ENCODE measurements around the gene DRICH1.
"Not testable (repeated sequence)": the region's sequence is repeated elsewhere in the genome, so short reads cannot be mapped to it uniquely, and the experiment has no call there.

Gene DRICH1

DNA sequence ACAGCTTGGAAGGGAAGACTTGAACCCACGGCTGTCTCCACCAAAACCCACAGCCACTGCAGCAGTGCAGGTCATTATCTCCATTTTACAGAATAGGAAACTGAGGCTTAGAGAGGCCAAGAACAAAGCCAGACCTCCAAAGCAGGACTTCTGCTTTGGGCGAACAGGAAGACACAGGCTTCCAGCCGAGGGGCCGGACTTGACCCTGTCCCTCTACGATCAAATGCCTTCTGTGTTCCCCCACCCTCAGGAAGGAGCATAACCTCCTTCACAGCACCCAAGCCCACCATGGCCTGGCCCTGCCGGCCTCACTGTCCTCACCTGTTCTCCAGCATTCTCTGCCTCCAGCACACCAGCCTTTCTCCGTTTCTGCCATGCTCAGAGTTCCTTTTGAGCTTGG is 67.8 kb downstream of the DRICH1 start:
- DNase-seq (ENCODE audit: low read depth, low spot score), result no peak
- in situ Hi-C loops (cut with HindIII; ENCODE audit: low sequenced_read_pairs), result no loop called here
- H3K4me3 ChIP-seq (ENCODE audit: low read depth, low read length), result no peak overlapping the region
- TF ChIP-seq, protein P1, sequence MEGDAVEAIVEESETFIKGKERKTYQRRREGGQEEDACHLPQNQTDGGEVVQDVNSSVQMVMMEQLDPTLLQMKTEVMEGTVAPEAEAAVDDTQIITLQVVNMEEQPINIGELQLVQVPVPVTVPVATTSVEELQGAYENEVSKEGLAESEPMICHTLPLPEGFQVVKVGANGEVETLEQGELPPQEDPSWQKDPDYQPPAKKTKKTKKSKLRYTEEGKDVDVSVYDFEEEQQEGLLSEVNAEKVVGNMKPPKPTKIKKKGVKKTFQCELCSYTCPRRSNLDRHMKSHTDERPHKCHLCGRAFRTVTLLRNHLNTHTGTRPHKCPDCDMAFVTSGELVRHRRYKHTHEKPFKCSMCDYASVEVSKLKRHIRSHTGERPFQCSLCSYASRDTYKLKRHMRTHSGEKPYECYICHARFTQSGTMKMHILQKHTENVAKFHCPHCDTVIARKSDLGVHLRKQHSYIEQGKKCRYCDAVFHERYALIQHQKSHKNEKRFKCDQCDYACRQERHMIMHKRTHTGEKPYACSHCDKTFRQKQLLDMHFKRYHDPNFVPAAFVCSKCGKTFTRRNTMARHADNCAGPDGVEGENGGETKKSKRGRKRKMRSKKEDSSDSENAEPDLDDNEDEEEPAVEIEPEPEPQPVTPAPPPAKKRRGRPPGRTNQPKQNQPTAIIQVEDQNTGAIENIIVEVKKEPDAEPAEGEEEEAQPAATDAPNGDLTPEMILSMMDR (IDR thresholded peaks at IDR 0.05; ENCODE audit: low read depth, low read length), result no peak

DNA sequence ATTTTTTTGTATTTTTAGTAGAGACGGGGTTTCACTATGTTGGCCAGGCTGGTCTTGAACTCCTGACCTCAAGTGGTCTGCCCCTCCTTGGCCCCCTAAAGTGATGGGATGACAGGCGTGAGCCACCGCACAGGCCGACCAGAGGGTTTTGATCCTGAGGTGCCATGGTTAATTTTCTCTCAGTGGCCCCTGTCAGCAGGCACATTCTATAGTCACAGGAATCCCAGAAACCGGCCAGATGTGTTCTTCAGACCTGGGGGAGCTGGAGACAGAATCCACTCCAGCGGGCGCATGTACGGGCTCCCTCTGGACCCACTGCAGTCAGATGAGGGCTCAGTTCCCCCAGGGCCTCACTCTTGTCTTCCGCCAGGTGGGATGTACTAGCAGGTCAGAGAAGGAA is 69.0 kb downstream of the DRICH1 start:
- in situ Hi-C loops (cut with HindIII; ENCODE audit: low sequenced_read_pairs), result no loop called here
- no peak overlapping the region for H3K4me3 ChIP-seq (ENCODE audit: low read depth, low read length)
- no peak for DNase-seq (ENCODE audit: low read depth, low spot score)
- TF ChIP-seq, protein P1 (IDR thresholded peaks at IDR 0.05; ENCODE audit: low read depth, low read length), result no peak

DNA sequence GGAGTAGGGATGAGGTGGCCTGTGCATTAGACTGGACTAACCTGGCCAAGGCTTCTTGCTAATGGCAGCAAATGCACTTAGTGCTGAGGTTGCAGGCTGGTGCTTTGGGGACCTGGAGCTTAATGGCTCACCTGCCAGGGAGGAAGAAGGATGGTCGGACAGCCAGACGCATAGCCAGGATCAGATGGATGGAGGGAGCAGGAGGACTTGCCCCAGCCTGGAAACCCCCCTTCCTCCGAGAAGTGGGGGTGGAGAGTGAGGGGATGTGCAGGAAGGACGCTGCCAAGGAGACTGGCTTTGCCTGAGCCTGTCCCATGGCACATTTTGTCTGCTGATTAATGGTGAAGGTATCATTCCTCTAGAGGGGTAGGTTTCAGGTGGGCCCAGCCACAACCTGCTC is 69.9 kb downstream of the DRICH1 start:
- in situ Hi-C loops (cut with HindIII; ENCODE audit: low sequenced_read_pairs), result no loop called here
- TF ChIP-seq, protein P1 (IDR thresholded peaks at IDR 0.05; ENCODE audit: low read depth, low read length), result no peak
- DNase-seq (ENCODE audit: low read depth, low spot score), result no peak
- no peak overlapping the region for H3K4me3 ChIP-seq (ENCODE audit: low read depth, low read length)

DNA sequence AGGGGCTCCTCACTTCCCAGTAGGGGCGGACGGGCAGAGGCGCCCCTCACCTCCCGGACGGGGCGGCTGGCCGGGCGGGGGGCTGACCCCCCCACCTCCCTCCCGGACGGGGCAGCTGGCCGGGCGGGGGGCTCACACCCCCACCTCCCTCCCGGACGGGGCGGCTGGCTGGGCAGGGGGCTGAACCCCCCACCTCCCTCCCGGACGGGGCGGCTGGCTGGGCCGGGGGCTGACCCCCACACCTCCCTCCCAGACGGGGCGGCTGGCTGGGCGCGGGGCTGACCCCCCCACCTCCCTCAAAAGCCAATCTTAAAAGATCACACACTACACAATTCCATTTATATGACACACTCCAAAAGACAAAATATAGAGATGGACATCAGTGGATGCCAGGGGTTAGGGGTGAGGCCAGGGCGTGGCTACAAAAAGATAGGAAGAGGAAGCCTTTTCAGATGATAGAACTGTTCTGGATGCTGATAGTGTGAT is 71.1 kb downstream of the DRICH1 start:
- DNase-seq (ENCODE audit: low read depth, low spot score); in situ Hi-C loops (cut with HindIII; ENCODE audit: low sequenced_read_pairs); H3K4me3 ChIP-seq (ENCODE audit: low read depth, low read length): not testable (repeated sequence)

DNA sequence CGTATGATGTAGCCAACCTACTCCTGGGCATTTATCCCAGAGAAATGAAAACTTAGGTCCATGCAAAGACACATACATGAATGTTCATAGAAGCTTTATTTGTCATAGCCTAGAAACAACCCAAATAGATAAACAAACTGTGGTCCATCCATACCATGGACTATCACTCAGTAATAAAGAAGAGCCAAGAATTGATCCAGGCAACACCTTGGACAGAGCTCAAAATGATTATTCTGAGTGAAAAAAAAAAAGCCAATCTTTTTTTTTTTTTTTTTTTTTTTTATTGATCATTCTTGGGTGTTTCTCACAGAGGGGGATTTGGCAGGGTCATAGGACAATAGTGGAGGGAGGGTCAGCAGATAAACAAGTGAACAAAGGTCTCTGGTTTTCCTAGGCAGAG is 71.9 kb downstream of the DRICH1 start:
- DNase-seq (ENCODE audit: low read depth, low spot score); in situ Hi-C loops (cut with HindIII; ENCODE audit: low sequenced_read_pairs); H3K4me3 ChIP-seq (ENCODE audit: low read depth, low read length): not testable (repeated sequence)

All from astrocyte of the spinal cord (primary cell).